K562 (cell line): Measurements from ENCODE around the gene GPR33. TPM values are rescaled to one million over a fixed set of nuclear protein-coding genes. Genes with fewer than 3 reads are reported as not detected.

ENCODE experiments used
- ATAC-seq: fragments of 200-7000 bp; cut with Tn5 transposase; 3 replicates; pipeline ENCODE4 v1.9.1; 2020; ENCODE audit warnings: moderate library complexity
- BruUV-seq: library from RNA; stranded (reverse); fragments of 400-500 nt; replicated peaks from 2 replicates; lab custom pipeline; 2021; lab: Mats Ljungman, UMichigan
- CTCF ChIA-PET: fragments of 300-600 bp; formaldehyde crosslinking; extraction: SDS; loops from one replicate; lab custom pipeline; 2021; ENCODE audit warnings: low intra/inter-chr PET ratio; lab: Yijun Ruan, JAX
- POLR2A ChIA-PET: fragments of 300-600, 350-650 bp; sonication (Branson Sonifier 250); formaldehyde crosslinking; extraction: SDS; loops from one replicate; lab custom pipeline; 2021; ENCODE audit warnings: antibody characterized with exemption, inconsistent platforms; lab: Yijun Ruan, JAX
- DNase-seq, 4 experiments: peaks; one replicate each; pipeline versions ENCODE4 v3.0.0 to v3.0.0-alpha.2; 2011 to 2018; ENCODE audit warnings: low spot score in 3 of 4, mixed read lengths in 3 of 4; ENCODE audit errors: extremely low read depth in 1 of 4
- FAIRE-seq: peaks from 2 replicates; lab custom pipeline; 2011; peaks lifted over from hg19 to GRCh38; lab: Jason Lieb, UNC
- H2AFZ ChIP-seq: 2 replicates; pipeline ENCODE4 v1.6.0; 2011; ENCODE audit warnings: low read depth, low read length, control low read depth, inconsistent platforms
- H3K27ac ChIP-seq: fragments of 200-600 bp; 3 replicates; pipeline ENCODE4 v1.8.0; 2011; ENCODE audit warnings: low read depth, mild to moderate bottlenecking, control low read depth, inconsistent platforms, low read length, moderate library complexity, mixed read lengths; ENCODE audit errors: extremely low read depth
- H3K27me3 ChIP-seq, 2 experiments: fragments of 300-600 bp in 1 of 2; 2 replicates in 1 of 2; 3 replicates in 1 of 2; pipeline versions ENCODE4 v1.6.0 to v1.8.0; 2011; ENCODE audit warnings: inconsistent platforms in 2 of 2, low read length in 2 of 2, mild to moderate bottlenecking in 1 of 2, mixed read lengths in 1 of 2, moderate library complexity in 1 of 2; ENCODE audit not compliant: control insufficient read depth in 2 of 2, insufficient read depth in 2 of 2
- H3K36me3 ChIP-seq: fragments of 300-600 bp; 3 replicates; pipeline ENCODE4 v1.8.0; 2011; ENCODE audit warnings: mild to moderate bottlenecking, low read length, inconsistent platforms; ENCODE audit not compliant: control insufficient read depth, insufficient read depth
- H3K4me1 ChIP-seq, 2 experiments: fragments of 200-600 bp in 1 of 2; replicated peaks in 1 of 2; 2 replicates in 1 of 2; 3 replicates in 1 of 2; pipeline versions ENCODE4 v1.5.1 to v1.8.0; 2011; ENCODE audit warnings: inconsistent platforms in 2 of 2, low read length in 2 of 2, mild to moderate bottlenecking in 1 of 2, mixed read lengths in 1 of 2, moderate library complexity in 1 of 2; ENCODE audit not compliant: control insufficient read depth in 2 of 2, insufficient read depth in 2 of 2
- H3K4me2 ChIP-seq: 2 replicates; pipeline ENCODE4 v1.6.1; 2011; ENCODE audit warnings: low read length, control low read depth, inconsistent platforms, mixed read lengths; ENCODE audit not compliant: insufficient read depth
- H3K4me3 ChIP-seq: fragments of 200-600 bp; sonication (generic), shearing (Covaris generic); 2 replicates; pipeline ENCODE4 v1.5.1; 2016; ENCODE audit warnings: control low read depth, inconsistent platforms
- H3K79me2 ChIP-seq: fragments of 200-600 bp; 3 replicates; pipeline ENCODE4 v1.8.0; 2011; ENCODE audit warnings: low read length, inconsistent platforms; ENCODE audit not compliant: control insufficient read depth, insufficient read depth
- H3K9ac ChIP-seq, 2 experiments: 2 replicates each; pipeline versions ENCODE4 v1.6.0 to v1.6.1; 2011; ENCODE audit warnings: low read depth in 2 of 2, low read length in 2 of 2, control low read depth in 1 of 2, inconsistent platforms in 1 of 2, mild to moderate bottlenecking in 1 of 2, mixed read lengths in 1 of 2; ENCODE audit not compliant: insufficient read depth in 1 of 2
- H3K9me1 ChIP-seq: one replicate; pipeline ENCODE4 v1.6.0; 2011; ENCODE audit warnings: inconsistent platforms, mild to moderate bottlenecking, low read length, moderate library complexity; ENCODE audit not compliant: control insufficient read depth, insufficient read depth
- H3K9me3 ChIP-seq: replicated peaks from 2 replicates; pipeline ENCODE4 v1.5.1; 2011; ENCODE audit warnings: low read depth, low read length, inconsistent platforms; ENCODE audit not compliant: control insufficient read depth, insufficient read depth
- H4K20me1 ChIP-seq: replicated peaks from 2 replicates; pipeline ENCODE4 v1.6.1; 2011; ENCODE audit warnings: low read length, inconsistent platforms, mixed read lengths; ENCODE audit not compliant: control insufficient read depth, insufficient read depth
- ELF4 ChIP-seq: fragments of 450-650 bp; formaldehyde crosslinking; IDR thresholded peaks from 2 replicates; pipeline ENCODE4 v1.4.0; 2022; ENCODE audit warnings: missing genetic modification characterization
- HNRNPUL1 ChIP-seq: fragments of 200-400 bp; formaldehyde crosslinking; IDR thresholded peaks from 2 replicates; pipeline ENCODE4 v1.6.1; 2017; ENCODE audit warnings: low read length
- KAT2B ChIP-seq: IDR thresholded peaks from one replicate; pipeline ENCODE4 v1.6.1; 2012; ENCODE audit warnings: low read depth, mild to moderate bottlenecking, control low read depth, inconsistent platforms, low read length, moderate library complexity
- KDM2B ChIP-seq: fragments of 250-450 bp; sonication (Bioruptor Pico); IDR thresholded peaks from 2 replicates; pipeline ENCODE4 v1.8.0; 2021; ENCODE audit warnings: mild to moderate bottlenecking, moderate library complexity
- KDM5B ChIP-seq: fragments of 200-600 bp; sonication (generic); IDR thresholded peaks from 2 replicates; pipeline ENCODE4 v1.6.1; 2012; ENCODE audit warnings: low read depth, mild to moderate bottlenecking, moderate library complexity, low read length, control low read depth, inconsistent platforms; ENCODE audit not compliant: insufficient replicate concordance
- KLF10 ChIP-seq: fragments of 250-450 bp; sonication (Bioruptor Pico); IDR thresholded peaks from 2 replicates; pipeline ENCODE4 v1.6.1; 2021; ENCODE audit warnings: matching md5 sums
- MTA3 ChIP-seq: fragments of 450-650 bp; formaldehyde crosslinking; IDR thresholded peaks from 2 replicates; pipeline ENCODE4 v1.6.1; 2017; ENCODE audit warnings: mild to moderate bottlenecking, borderline replicate concordance
- NFATC3 ChIP-seq: fragments of 450-650 bp; IDR thresholded peaks from 2 replicates; pipeline ENCODE4 v1.6.1; 2017; ENCODE audit warnings: mild to moderate bottlenecking
- NFIC ChIP-seq: fragments of 450-650 bp; IDR thresholded peaks from 2 replicates; pipeline ENCODE4 v1.6.1; 2017; ENCODE audit warnings: mild to moderate bottlenecking, inconsistent platforms
- ZNF146 ChIP-seq: IDR thresholded peaks from one replicate; pipeline ENCODE4 v1.6.1; 2018; ENCODE audit warnings: missing compliant biosample characterization; ENCODE audit not compliant: unreplicated experiment
- ZNF512 ChIP-seq: IDR thresholded peaks from 2 replicates; pipeline ENCODE4 v1.6.1; 2016; ENCODE audit warnings: missing genetic modification characterization, missing compliant biosample characterization
- ZNF695 ChIP-seq: fragments of 450-650 bp; formaldehyde crosslinking; IDR thresholded peaks from 2 replicates; pipeline ENCODE4 v1.4.0; 2020; ENCODE audit warnings: mild to moderate bottlenecking, moderate library complexity
- WGBS: fragments of 100-300 bp; shearing (Covaris generic); methylation state at CpG from one replicate; pipeline ENCODE4 v1.1.6; 2016; ENCODE audit warnings: low coverage, mixed read lengths; ENCODE audit not compliant: insufficient coverage; ENCODE audit errors: missing lambda C conversion rate; 5-methylcytosine and 5-hydroxymethylcytosine counted together
- in situ Hi-C: fragments of 300-500 bp; cut with MboI; formaldehyde crosslinking; loops from 4 replicates; pipeline ENCODE4 v1.15.0; 2018; ENCODE audit warnings: inconsistent platforms, mixed read lengths
- intact Hi-C: fragments of 100-400 bp; cut with micrococcal nuclease; formaldehyde crosslinking; loops from 2 replicates; pipeline ENCODE4 v1.14.2; 2022
- polyA plus RNA-seq, 8 experiments: library from polyadenylated mRNA; depleted of rRNA in 4 of 8; stranded (reverse) in 5 of 8; unstranded in 3 of 8; fragments of >200 nt; fragmentation: Nextera tagmentation in 2 of 8; fragmentation: Illumina TruSeq in 1 of 8; extraction: Ambion mirVana in 2 of 8; extraction: Trizol in 1 of 8; gene quantifications; 2 replicates each; pipeline versions ENCODE4 v1.2.1 to v1.2.3, GENCODE V29; 2011 to 2014; ENCODE audit warnings: inconsistent platforms in 1 of 8, missing spikeins in 1 of 8
- total RNA-seq, 7 experiments: library from RNA; depleted of rRNA in 6 of 7; stranded (reverse); fragments of >200 nt in 6 of 7; fragmentation: Illumina TruSeq in 2 of 7; extraction: Trizol in 2 of 7; gene quantifications; 2 replicates each; pipeline versions ENCODE4 v1.2.1 to v1.2.3, GENCODE V29; 2011 to 2021; ENCODE audit warnings: low replicate concordance in 1 of 7

The GPR33 gene
- total and polyA plus RNA-seq, 9 of the 15 experiments (the other 6 are each of a cell fraction or from before 2014, with no cell fraction given): not detected

DNA sequence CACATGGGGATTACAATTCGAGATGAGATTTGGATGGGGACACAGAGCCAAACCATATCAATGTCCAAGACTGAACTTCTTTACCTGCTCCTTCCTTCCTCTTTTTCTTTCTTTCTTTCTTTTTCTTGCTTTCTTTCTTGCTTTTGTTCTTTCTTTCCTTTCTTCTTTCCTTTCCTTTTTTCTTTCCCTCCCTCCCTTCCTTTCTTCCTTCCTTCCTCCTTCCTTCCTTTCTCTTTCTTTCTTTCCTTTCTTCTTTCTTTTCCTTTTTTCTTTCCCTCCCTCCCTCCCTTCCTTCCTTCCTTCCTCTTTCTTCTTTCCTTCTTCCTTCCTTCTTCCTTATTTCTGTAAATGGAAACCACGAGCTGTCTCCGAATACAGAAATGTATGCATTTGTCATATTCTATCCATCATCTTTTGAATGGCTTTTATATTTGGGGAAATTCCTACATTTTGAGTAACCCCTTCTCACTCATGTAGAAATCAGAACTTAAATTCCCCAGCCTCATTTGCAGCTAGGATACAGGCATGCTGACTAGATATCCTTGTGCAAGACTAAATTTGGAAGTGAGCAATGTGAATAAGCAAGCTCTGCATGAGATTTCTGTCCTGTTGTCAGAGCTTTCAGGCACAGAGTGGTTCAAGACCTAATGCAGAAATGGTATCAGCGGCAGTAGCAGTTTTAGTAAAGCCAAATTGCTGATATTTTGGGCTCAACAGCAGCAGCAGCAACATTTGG, 11.5 kb downstream of the GPR33 start:
- TF ChIP-seq MTA3 (no peak), NFATC3 (no peak), ZNF512 (peak; percentile 81)
- TF ChIP-seq, all 486 proteins: peak for 1
- no peak for DNase-seq
- no peak for ATAC-seq
- 8% methylated on average over 4 of the region's 4 CpGs for WGBS
- Histone ChIP-seq H3K27ac (no peak overlapping the region), H3K4me3 (no peak overlapping the region), H3K79me2 (no peaks in the 10 kb centered on the region), H3K36me3 (no peaks in the 10 kb centered on the region), H3K9me3 (no peaks in the 10 kb centered on the region), H3K9ac (no peak overlapping the region), H2AFZ (no peak overlapping the region), H3K4me1 (no peaks in the 10 kb centered on the region), H3K9me1 (no peaks in the 10 kb centered on the region), H4K20me1 (no peaks in the 10 kb centered on the region), H3K27me3 (peaks cover 0 to 3% of the 10 kb centered on the region in 2 experiments; a peak in 1 of 5 replicates), H3K4me2 (no peak overlapping the region)
- ChIA-PET CTCF (no interaction called here), POLR2A (no interaction called here)
- BruUV-seq: no TSS peak
- no peak for FAIRE-seq
- intact Hi-C loops (no loop called here), in situ Hi-C loops (no loop called here)

- CTCF ChIA-PET: no interaction called here
- POLR2A ChIA-PET: no interaction called here
- no peak for ATAC-seq
- H3K4me1 ChIP-seq: no peaks in the 10 kb centered on the region
- WGBS: 36% methylated on average over 5 of the region's 6 CpGs
- in situ Hi-C loops: no loop called here
- no peaks in the 10 kb centered on the region for H3K9me3 ChIP-seq
- no peaks in the 10 kb centered on the region for H4K20me1 ChIP-seq
- 0 out of 2 replicates have a peak overlapping the region, but pooled peaks have one; percentile 24 for H2AFZ ChIP-seq
- no peak for TF ChIP-seq ELF4 (CRISPR knock-in tag)
- no peak for TF ChIP-seq KDM5B
- no peak for TF ChIP-seq HNRNPUL1
- TF ChIP-seq ZNF146 (CRISPR knock-in tag): no peak
- TF ChIP-seq KAT2B: no peak
- peak; percentile 33; the same call in 1 of the 2 replicates for TF ChIP-seq NFIC
- no peak for TF ChIP-seq ZNF695
- no peak for TF ChIP-seq KLF10 (CRISPR knock-in tag)
- no peak for TF ChIP-seq KDM2B (CRISPR knock-in tag)
- FAIRE-seq: no peak
- no peak overlapping the region for H3K4me2 ChIP-seq
- intact Hi-C loops: no loop called here
- no peaks in the 10 kb centered on the region for H3K36me3 ChIP-seq
- no peak for DNase-seq
- H3K4me3 ChIP-seq: no peak overlapping the region
- no peak overlapping the region for H3K9ac ChIP-seq
- BruUV-seq: no TSS peak
- no peaks in the 10 kb centered on the region for H3K27me3 ChIP-seq
- no peaks in the 10 kb centered on the region for H3K79me2 ChIP-seq
- H3K27ac ChIP-seq: no peak overlapping the region
- no peaks in the 10 kb centered on the region for H3K9me1 ChIP-seq
Measured at GRCh38 chr14:31466554-31466953, 21.3 kb downstream of the GPR33 start.
